IPS-15b (cell line): Measurements from ENCODE around the gene ULBP1.
A peak's percentile ranks its signal among the peaks of the same experiment; 100 is the strongest.
"Not testable (repeated sequence)": the region's sequence is repeated elsewhere in the genome, so short reads cannot be mapped to it uniquely, and the experiment has no call there.

ENCODE experiments used
- H3K27me3 ChIP-seq: one replicate; pipeline ENCODE4 v1.6.1; 2013; ENCODE audit warnings: low read length; ENCODE audit not compliant: control insufficient read depth, insufficient read depth
- H3K36me3 ChIP-seq: one replicate; pipeline ENCODE4 v1.6.1; 2013; ENCODE audit warnings: low read length; ENCODE audit not compliant: control insufficient read depth, insufficient read depth
- H3K4me1 ChIP-seq: one replicate; pipeline ENCODE4 v1.6.1; 2013; ENCODE audit warnings: mild to moderate bottlenecking, low read length; ENCODE audit not compliant: control insufficient read depth, insufficient read depth
- H3K4me3 ChIP-seq: one replicate; pipeline ENCODE4 v1.5.1; 2013; ENCODE audit warnings: low read depth, low read length
- H3K9ac ChIP-seq: one replicate; pipeline ENCODE4 v1.6.1; 2013; ENCODE audit warnings: low read depth, mild to moderate bottlenecking, low read length
- H3K9me3 ChIP-seq: one replicate; pipeline ENCODE4 v1.6.1; 2013; ENCODE audit warnings: mild to moderate bottlenecking, low read length; ENCODE audit not compliant: control insufficient read depth, insufficient read depth

Gene ULBP1

DNA sequence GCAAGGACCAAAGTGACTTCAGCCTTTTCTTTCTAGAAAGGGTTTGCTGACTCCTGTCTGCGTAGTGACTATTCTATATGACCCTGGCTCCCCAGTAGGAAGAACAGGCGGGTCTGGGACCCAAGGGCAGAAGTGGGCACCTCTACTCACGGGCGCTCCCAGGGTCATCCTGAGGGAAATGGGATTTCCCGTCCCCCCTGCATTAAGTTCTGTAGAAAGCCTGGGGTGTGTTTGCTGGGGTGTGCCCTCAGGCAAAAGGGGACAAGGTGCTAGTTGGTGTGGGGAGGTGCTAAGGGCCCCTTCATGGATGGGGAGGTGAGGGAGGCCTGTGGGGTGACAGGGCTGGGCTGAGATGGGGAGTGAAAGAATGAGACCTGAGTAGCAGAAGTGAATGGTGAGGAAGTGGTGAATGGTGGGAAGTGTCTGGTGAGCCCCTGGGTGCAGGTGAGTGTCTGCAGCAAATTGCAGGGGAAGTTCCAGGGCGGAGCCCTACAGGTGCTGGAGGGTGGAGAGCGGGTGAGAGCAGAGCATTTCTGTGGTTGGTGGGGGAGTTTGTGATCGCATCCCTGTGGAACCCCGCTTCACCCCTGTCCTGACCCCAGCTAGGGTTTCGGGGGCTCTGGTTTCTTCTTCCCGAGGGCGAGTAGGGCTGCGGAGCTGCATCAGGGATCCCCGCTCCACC, 40.5 kb downstream of the ULBP1 start:
- Histone ChIP-seq H3K36me3 (no peaks in the 10 kb centered on the region), H3K4me3 (peak overlapping the region; percentile 72), H3K9me3 (no peaks in the 10 kb centered on the region), H3K4me1 (peaks cover 5% of the 10 kb centered on the region), H3K9ac (peak overlapping the region; percentile 37), H3K27me3 (peaks cover 73% of the 10 kb centered on the region)

DNA sequence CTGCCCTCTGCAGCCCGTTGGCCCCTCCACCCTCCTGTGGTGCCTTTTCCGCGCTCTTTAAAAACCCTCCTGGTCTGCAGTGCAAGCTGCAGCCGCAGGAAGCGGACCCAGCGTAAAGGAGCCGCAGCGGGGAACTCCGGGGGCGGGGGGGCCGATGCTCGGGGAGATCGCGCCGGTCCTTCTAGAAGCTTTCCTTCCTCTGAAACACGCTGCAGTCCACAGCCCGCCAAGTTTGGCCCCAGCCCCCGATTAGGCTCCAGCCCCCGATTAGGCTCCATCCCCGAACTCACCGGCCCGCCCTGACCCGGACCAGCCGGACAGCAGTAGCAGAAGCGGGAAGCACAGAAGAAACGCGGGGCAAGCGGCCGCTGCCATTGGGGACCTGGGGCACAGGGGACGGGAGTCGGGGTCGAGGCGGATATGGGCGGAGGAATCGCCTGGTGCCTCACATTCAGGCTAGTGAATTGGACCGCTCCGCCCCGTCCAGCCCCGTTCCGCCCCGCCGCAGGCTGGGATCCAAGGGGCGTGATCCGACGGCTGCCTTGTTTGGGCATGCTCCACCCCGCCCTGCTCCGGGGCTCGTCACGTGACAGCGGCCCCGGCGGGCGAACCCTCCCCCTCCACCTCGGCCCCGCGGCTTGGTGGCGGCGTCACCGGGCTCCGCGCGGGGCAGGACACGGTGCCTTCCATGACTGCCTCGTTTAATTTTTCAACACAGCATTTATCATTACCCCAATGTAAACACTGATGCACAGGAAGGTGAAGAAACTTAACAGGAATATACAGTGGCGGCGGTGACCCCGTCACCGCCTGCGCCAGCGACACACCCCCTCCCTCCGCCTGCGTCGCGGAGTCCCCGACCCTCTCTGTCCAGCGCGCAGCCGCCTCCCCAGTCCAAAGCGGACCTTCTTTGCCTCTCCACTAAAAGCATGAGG, 41.3 kb downstream of the ULBP1 start:
- Histone ChIP-seq H3K36me3 (no peaks in the 10 kb centered on the region), H3K4me1 (peaks cover 5% of the 10 kb centered on the region), H3K9me3 (no peaks in the 10 kb centered on the region), H3K27me3 (peaks cover 75% of the 10 kb centered on the region), H3K9ac (peak overlapping the region; percentile 37), H3K4me3 (peak overlapping the region; percentile 72)

DNA sequence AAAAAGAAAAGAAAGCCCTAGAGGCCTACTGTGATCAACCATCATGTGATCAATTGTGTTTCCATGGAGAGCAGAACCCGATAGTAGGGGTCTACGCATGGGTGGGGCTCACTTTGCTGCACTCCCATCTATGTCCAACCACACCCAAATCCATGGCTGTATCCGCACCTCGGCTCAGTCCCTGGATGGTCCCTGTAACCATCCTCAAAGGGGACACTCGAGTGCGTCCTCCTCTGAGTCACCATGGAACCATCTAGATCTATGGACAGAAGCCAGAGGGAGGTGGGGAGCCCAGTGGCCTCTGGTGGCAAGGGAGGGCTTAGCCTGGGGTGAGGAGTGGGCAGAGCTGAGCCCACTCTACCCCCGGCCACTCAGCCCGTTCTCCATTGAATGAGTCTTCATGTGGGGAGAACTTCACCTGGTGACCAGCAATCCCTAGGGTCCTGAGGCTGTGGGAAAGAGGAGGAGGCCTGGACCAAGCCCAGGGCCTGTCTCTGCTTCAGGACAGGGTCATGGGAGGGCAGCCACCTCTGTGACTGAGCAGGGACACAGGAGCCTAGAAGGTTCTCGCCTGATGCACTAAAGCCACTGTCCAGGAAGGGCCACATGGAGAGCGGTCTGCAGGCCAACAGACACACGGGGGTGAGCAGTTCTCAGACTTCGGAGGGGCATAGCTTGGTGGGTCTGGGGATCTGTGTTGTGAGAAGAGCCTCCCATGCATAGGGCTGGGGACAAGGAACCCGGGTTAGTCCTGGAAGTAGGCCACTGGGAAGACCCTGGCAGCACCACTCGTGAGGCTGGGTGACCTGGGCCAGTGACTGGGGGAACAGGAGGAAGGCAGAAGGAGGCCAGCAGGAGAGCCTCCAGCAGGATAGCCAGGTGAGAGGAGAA, 42.3 kb downstream of the ULBP1 start:
- Histone ChIP-seq H3K4me3 (peak overlapping the region; percentile 72), H3K4me1 (peaks cover 5% of the 10 kb centered on the region)

DNA sequence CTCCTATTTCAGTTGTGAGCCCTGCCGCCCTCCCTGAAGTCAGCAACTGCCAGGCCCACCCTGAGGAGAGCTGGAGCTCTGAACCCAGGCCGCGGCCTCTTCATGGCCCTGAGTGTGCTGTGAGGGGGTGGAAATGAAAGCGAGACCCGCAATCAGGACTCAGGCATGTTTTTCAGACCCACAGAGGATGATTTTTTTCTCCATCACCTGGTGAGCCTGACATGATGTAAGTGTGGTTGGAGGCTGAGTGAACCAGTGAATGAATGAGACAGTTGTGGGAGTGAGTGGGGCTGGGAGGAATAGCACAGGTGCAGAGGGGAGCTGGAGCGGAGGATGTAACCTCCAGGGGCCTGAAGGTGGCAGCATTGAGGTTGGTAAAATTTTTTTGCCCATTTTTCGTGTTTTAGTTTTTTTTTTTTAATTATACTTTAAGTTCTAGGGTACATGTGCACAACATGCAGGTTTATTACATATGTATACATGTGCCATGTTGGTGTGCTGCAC, 43.3 kb downstream of the ULBP1 start:
- Histone ChIP-seq H3K4me1 (peaks cover 5% of the 10 kb centered on the region), H3K36me3 (no peaks in the 10 kb centered on the region), H3K4me3 (no peak overlapping the region), H3K9ac (no peak overlapping the region), H3K27me3 (peaks cover 74% of the 10 kb centered on the region), H3K9me3 (no peaks in the 10 kb centered on the region)

More for the DNA sequence above, 42.3 kb downstream of the ULBP1 start:
- no peak overlapping the region for H3K9ac ChIP-seq
- no peaks in the 10 kb centered on the region for H3K9me3 ChIP-seq
- H3K36me3 ChIP-seq: no peaks in the 10 kb centered on the region
- H3K27me3 ChIP-seq: peaks cover 74% of the 10 kb centered on the region

DNA sequence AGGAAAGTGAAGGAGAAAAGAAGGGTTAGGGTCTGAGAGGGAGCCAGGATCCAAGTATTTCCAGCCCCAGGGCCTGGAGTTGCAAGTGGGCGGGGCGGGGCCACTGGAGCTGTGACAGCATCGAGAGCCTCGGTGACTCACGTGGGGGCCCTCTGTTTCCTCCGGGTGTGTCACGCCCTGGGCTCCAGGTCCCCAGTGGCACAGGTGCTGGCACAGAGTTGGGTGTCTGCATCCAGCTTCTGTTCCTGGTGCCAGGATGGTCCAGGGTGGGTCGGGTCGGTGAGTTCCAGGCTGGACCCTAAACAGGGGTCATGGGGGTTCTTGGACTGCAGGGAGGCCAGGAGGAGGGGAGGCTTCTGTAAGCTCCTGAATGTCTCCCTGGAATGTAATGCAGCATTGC, 44.8 kb downstream of the ULBP1 start:
- Histone ChIP-seq H3K4me1 (peaks cover 5% of the 10 kb centered on the region), H3K4me3 (no peak overlapping the region), H3K9me3 (no peaks in the 10 kb centered on the region), H3K27me3 (peaks cover 76% of the 10 kb centered on the region), H3K9ac (no peak overlapping the region), H3K36me3 (no peaks in the 10 kb centered on the region)

DNA sequence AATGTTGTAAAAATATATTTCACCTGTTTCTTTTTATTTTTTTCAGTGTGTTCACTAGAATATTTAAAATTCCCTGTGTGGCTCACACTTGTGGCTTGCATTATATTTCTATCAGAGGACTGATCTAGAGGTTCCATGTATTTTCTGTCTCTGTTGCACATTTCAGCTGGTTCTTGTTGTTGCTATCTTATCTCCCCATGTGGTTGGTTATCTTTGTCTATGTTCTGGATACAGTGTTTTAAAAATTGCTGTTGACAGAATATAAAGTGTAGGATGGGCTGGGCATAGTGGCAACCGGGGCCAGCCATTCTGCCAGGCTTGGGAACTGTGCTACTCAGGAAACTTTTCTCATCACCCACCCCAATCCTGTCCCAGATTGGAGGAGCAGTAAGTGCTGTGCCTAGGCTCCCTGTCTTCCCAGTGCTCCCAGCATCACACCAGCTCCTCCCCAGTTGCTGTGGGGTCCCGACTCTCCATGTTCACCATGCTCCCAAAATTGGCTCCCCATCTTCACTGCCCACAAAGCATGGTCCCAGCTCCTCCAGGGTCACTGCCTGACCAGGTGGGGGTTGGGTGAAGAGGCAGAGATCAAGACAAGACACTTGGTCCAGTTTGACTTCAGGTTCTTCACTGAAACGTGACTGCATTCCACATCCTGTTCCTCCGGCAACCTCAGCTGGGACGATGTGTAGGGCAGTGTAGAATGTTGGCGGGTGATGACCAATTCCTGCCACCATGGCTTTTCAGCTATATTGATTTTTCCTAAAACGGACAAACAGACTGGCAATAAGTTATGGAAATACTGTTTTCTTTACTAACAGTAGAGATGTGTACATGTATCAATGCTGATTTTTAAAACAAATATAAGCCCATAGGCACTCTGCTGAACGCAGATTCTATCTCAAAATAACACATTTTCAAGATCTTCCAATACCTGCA, 49.4 kb downstream of the ULBP1 start:
- not testable (repeated sequence) for H3K36me3 ChIP-seq, H3K9me3 ChIP-seq
- H3K27me3 ChIP-seq: peaks cover 92% of the 10 kb centered on the region

DNA sequence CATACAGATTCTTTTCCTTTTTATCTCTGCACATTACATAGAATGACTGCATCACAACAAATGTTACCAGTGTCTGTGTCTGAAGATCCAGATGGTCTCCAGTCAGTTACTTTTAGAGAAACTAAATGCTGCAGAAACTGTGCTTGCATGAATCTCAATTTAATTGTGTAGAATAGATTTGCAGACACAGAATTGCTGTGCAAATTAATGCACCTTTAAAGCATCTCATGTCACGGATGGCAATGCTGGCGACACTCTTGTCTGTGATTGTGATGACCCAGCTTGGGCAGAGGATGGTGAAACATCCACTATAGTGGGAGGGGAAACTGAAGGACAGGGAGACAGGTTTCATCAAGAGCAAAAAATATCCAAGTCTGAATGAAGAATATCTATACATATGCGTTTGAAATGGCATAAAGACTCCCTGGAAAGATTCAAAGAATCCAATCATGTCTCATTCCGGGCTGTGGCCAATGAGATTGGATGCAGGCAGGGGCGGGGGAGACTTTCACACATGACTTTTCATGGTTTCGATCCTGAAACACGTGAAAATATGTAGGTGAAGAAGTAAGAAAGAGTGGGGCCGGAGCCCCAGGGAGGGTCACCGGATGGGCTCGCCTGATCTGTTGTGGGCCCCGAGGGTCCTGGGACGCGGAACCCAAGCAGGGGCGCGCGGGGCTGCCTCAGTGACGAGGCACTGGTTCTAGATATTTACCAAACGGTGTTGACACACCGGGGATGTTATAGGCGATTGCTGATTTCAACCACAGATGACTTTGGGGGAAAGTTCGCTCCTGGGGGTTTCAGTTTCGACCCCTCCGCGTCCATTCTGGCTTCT, 50.3 kb downstream of the ULBP1 start:
- Histone ChIP-seq H3K4me3 (peak overlapping the region; percentile 13), H3K27me3 (peaks cover 92% of the 10 kb centered on the region)
- H3K9ac ChIP-seq, H3K9me3 ChIP-seq, H3K4me1 ChIP-seq, H3K36me3 ChIP-seq: not testable (repeated sequence)

More for the DNA sequence above, 49.4 kb downstream of the ULBP1 start:
- not testable (repeated sequence) for H3K4me1 ChIP-seq, H3K9ac ChIP-seq
- H3K4me3 ChIP-seq: peak overlapping the region; percentile 13

DNA sequence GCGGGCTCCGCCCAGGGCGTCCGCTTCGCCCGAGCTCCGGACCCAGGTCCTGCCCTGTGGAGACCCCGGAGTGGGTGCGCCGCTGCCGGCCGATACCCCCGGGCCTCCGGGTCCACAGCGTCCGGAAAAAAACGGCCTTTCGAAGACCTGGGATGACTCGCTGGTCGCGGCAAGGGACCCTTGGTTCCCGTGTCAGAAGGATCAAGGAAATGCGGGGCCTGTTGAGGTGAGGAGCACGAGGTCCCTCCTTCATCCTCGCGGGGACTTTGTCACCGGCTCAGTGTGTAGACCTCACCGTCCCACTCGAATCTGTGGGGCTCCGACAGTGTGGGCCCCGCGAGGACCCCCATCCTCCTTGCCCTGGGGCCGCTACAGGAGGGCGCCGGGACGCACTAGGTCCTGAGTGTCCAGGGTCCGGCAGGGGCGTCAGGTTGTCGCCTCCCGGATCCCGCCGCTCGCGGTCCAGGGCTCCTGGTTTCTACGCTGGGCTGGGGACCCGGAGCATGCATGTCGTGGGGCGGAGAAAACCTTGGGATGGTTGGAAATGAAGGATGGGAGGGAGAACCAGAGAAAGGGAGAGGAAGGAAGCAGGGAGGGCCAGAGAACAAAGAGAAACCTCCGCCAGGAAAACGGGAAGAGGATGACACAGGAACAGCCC, 51.0 kb downstream of the ULBP1 start:
- H3K27me3 ChIP-seq: peaks cover 89% of the 10 kb centered on the region
- H3K4me3 ChIP-seq: not testable (repeated sequence)

DNA sequence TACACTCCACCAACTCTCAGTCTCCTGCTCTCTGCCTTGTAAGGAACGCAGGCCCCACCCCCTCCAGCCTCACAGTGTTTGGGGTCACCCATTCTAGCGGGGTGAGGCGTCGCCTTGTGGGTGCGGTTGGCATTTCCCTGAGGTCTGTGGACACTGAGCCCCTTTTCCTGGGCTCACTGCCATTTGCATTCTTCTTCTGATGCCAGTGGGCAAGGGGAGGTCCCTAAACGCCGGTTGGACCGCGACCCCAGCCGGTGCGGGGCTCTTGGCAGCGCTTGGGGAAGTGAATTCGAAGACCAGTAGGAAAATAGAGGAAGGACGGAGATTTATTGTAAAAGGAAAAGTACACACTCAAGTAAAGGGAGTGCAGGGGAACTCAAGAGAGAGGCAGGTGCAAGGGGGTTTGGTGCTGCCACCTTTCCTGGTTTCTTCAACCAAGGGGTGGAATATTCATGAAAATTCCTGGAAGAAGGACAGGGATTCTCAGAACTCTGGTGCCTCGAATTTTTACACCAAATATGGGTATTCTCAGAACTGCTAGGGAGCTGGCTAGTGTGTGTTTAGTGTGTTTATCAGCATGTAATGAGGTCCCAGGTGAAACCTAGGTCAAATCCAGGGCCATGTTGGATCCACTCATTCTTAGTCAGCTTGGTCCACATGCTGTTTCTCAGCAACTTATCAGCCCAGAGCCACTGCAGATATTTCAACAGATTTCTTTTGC, 51.7 kb downstream of the ULBP1 start:
- not testable (repeated sequence) for H3K9ac ChIP-seq, H3K9me3 ChIP-seq, H3K4me3 ChIP-seq, H3K4me1 ChIP-seq, H3K36me3 ChIP-seq
- H3K27me3 ChIP-seq: peaks cover 84% of the 10 kb centered on the region

More for the DNA sequence above, 51.0 kb downstream of the ULBP1 start:
- H3K9ac ChIP-seq, H3K9me3 ChIP-seq, H3K36me3 ChIP-seq, H3K4me1 ChIP-seq: not testable (repeated sequence)
